ENCODE results near the gene ELAVL2.

Gene ELAVL2

GRCh38 chr9:23772385-23772783 is 53.7 kb downstream of the ELAVL2 start:
- no peak overlapping the region for H3K14ac ChIP-seq (ENCODE audit: low read length)
- no peaks in the 10 kb centered on the region for H3K27me3 ChIP-seq (ENCODE audit: insufficient read depth, low read length)
- H3K36me3 ChIP-seq (ENCODE audit: control insufficient read depth in 1 of 2, insufficient read depth in 2 of 2, low read length in 2 of 2): no peaks in the 10 kb centered on the region
- H2AK5ac ChIP-seq (ENCODE audit: low read length): no peak overlapping the region
- H3K23ac ChIP-seq (ENCODE audit: low read length): no peak overlapping the region
- H3K27ac ChIP-seq (ENCODE audit: low read depth, low read length): no peak overlapping the region
- DNase-seq: no peak
- peaks cover 0 to 7% of the 10 kb centered on the region in 2 experiments for H3K4me1 ChIP-seq (ENCODE audit: control insufficient read depth in 1 of 2, insufficient read depth in 2 of 2, low read length in 2 of 2)
- peaks cover 2% of the 10 kb centered on the region for H3K9me3 ChIP-seq (ENCODE audit: insufficient read depth, low read depth, low read length)
- no peak overlapping the region for H2BK5ac ChIP-seq (ENCODE audit: low read depth, low read length, poor library complexity)
- H3K79me2 ChIP-seq (ENCODE audit: control insufficient read depth, insufficient read depth, low read length, poor library complexity): no peaks in the 10 kb centered on the region
- H4K12ac ChIP-seq (ENCODE audit: low read depth, low read length): no peak overlapping the region
- no peak overlapping the region for H4K91ac ChIP-seq (ENCODE audit: low read depth, low read length)
- no peak overlapping the region for H4K8ac ChIP-seq (ENCODE audit: low read depth, low read length)
- no peak overlapping the region for H2BK120ac ChIP-seq (ENCODE audit: insufficient read depth, low read length, poor library complexity)
- H2BK12ac ChIP-seq (ENCODE audit: low read length): no peak overlapping the region
- peaks cover 4% of the 10 kb centered on the region for H3K79me1 ChIP-seq (ENCODE audit: low read length)
- no peak overlapping the region for H2AFZ ChIP-seq (ENCODE audit: insufficient read depth, low read length, poor library complexity)
- H3K4me3 ChIP-seq (ENCODE audit: low read depth, low read length): no peak overlapping the region
- no peak overlapping the region for H3K4ac ChIP-seq (ENCODE audit: low read depth, low read length)
- H3K4me2 ChIP-seq (ENCODE audit: low read length): no peak overlapping the region
- H3K9ac ChIP-seq (ENCODE audit: low read length): no peak overlapping the region
- no peak overlapping the region for H3K18ac ChIP-seq (ENCODE audit: low read length)

DNA sequence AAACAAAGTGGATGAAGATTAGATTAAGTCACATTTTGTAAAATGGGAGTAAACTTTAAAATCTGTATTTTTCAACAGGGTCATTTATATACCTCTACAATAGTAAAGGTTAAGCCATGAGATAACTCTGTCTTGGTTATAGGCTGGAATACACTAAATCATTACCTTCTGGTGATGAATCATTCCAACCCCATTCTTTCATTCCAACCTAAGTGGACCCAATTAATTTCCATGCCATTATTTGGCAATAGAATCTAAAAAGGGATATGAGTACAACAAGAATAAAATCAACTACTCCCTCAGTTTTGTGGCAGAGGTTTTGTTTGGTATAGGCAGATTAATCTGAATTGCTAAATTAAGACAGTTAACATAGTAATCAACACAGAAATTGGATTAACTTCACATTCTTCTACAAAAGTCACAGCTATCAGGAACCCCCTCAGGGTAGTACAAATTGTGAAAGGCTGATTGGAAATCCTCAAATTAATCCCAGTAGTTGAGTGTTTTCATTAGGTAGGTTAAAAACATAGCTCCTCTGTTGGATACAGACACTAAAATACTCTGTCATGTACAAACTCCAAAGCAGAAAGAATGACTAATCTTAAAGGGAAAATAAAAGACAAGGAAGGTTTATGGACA is 54.2 kb downstream of the ELAVL2 start:
- H3K79me2 ChIP-seq (ENCODE audit: control insufficient read depth, insufficient read depth, low read length, poor library complexity): no peaks in the 10 kb centered on the region
- no peak overlapping the region for H3K4me3 ChIP-seq (ENCODE audit: low read depth, low read length)
- H3K4ac ChIP-seq (ENCODE audit: low read depth, low read length): no peak overlapping the region
- H3K23ac ChIP-seq (ENCODE audit: low read length): no peak overlapping the region
- no peaks in the 10 kb centered on the region for H3K36me3 ChIP-seq (ENCODE audit: control insufficient read depth in 1 of 2, insufficient read depth in 2 of 2, low read length in 2 of 2)
- H3K4me2 ChIP-seq (ENCODE audit: low read length): no peak overlapping the region
- no peak for DNase-seq
- H4K12ac ChIP-seq (ENCODE audit: low read depth, low read length): no peak overlapping the region
- H3K14ac ChIP-seq (ENCODE audit: low read length): no peak overlapping the region
- H3K9ac ChIP-seq (ENCODE audit: low read length): no peak overlapping the region
- H3K27me3 ChIP-seq (ENCODE audit: insufficient read depth, low read length): no peaks in the 10 kb centered on the region
- H3K4me1 ChIP-seq (ENCODE audit: control insufficient read depth in 1 of 2, insufficient read depth in 2 of 2, low read length in 2 of 2): peaks cover 0 to 7% of the 10 kb centered on the region in 2 experiments
- no peak overlapping the region for H2BK5ac ChIP-seq (ENCODE audit: low read depth, low read length, poor library complexity)
- H2AK5ac ChIP-seq (ENCODE audit: low read length): no peak overlapping the region
- H2AFZ ChIP-seq (ENCODE audit: insufficient read depth, low read length, poor library complexity): no peak overlapping the region
- H3K27ac ChIP-seq (ENCODE audit: low read depth, low read length): no peak overlapping the region
- H4K8ac ChIP-seq (ENCODE audit: low read depth, low read length): no peak overlapping the region
- no peak overlapping the region for H3K18ac ChIP-seq (ENCODE audit: low read length)
- H3K9me3 ChIP-seq (ENCODE audit: insufficient read depth, low read depth, low read length): peaks cover 2% of the 10 kb centered on the region
- no peak overlapping the region for H2BK120ac ChIP-seq (ENCODE audit: insufficient read depth, low read length, poor library complexity)
- H4K91ac ChIP-seq (ENCODE audit: low read depth, low read length): no peak overlapping the region
- no peak overlapping the region for H2BK12ac ChIP-seq (ENCODE audit: low read length)
- H3K79me1 ChIP-seq (ENCODE audit: low read length): peaks cover 4% of the 10 kb centered on the region

DNA sequence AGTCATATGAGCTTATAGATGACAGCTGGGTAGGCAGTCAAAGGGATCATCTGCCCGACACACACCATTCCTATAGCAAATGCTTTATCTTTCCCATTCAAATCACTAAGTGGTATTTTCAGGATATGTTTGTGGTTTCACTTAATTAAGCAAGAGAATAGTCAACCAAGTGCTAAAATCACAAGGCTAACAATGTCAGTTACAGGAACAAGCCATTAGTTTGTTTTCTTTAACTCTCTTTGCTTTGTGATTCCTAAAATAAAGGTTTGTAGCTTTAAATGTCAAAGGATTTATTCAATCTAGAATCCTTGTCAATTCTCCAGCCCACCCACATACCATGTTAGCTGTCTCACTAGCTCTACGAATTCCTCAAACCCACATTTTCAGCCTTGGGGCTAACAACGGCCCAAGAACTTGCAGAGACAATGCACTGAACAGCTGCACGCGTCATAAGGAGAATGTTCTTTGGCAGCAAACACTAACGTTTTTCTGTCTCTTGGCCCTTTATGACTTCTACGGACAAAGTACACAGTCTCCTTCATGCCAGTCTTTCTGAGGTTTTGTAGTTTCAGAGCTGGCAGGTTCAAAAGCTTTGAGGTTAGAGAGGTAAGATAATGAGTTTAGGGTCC is 56.6 kb downstream of the ELAVL2 start:
- Histone ChIP-seq H3K4ac (ENCODE audit: low read depth, low read length) (no peak overlapping the region), H3K18ac (ENCODE audit: low read length) (no peak overlapping the region), H3K36me3 (ENCODE audit: control insufficient read depth in 1 of 2, insufficient read depth in 2 of 2, low read length in 2 of 2) (no peaks in the 10 kb centered on the region), H2AK5ac (ENCODE audit: low read length) (no peak overlapping the region), H2AFZ (ENCODE audit: insufficient read depth, low read length, poor library complexity) (no peak overlapping the region), H3K79me2 (ENCODE audit: control insufficient read depth, insufficient read depth, low read length, poor library complexity) (no peaks in the 10 kb centered on the region), H3K23ac (ENCODE audit: low read length) (no peak overlapping the region), H2BK12ac (ENCODE audit: low read length) (no peak overlapping the region), H4K12ac (ENCODE audit: low read depth, low read length) (no peak overlapping the region), H3K27me3 (ENCODE audit: insufficient read depth, low read length) (no peaks in the 10 kb centered on the region), H3K4me2 (ENCODE audit: low read length) (peak overlapping the region; percentile 9), H2BK5ac (ENCODE audit: low read depth, low read length, poor library complexity) (no peak overlapping the region), H3K27ac (ENCODE audit: low read depth, low read length) (peak overlapping the region; percentile 53), H4K8ac (ENCODE audit: low read depth, low read length) (no peak overlapping the region), H3K79me1 (ENCODE audit: low read length) (peaks cover 4% of the 10 kb centered on the region), H3K9me3 (ENCODE audit: insufficient read depth, low read depth, low read length) (no peaks in the 10 kb centered on the region), H3K9ac (ENCODE audit: low read length) (no peak overlapping the region), H3K4me3 (ENCODE audit: low read depth, low read length) (no peak overlapping the region), H2BK120ac (ENCODE audit: insufficient read depth, low read length, poor library complexity) (no peak overlapping the region), H4K91ac (ENCODE audit: low read depth, low read length) (no peak overlapping the region), H3K4me1 (ENCODE audit: control insufficient read depth in 1 of 2, insufficient read depth in 2 of 2, low read length in 2 of 2) (peaks cover 0 to 6% of the 10 kb centered on the region in 2 experiments), H3K14ac (ENCODE audit: low read length) (no peak overlapping the region)
- WGBS (ENCODE audit: extremely low coverage, insufficient coverage, insufficient read length): no CpG with 5 or more reads among the region's 7 CpGs
- DNase-seq: no peak

GRCh38 chr9:23768861-23769260 is 57.2 kb downstream of the ELAVL2 start:
- no peak overlapping the region for H4K8ac ChIP-seq (ENCODE audit: low read depth, low read length)
- H3K18ac ChIP-seq (ENCODE audit: low read length): no peak overlapping the region
- no peak overlapping the region for H4K12ac ChIP-seq (ENCODE audit: low read depth, low read length)
- H3K14ac ChIP-seq (ENCODE audit: low read length): no peak overlapping the region
- H2BK120ac ChIP-seq (ENCODE audit: insufficient read depth, low read length, poor library complexity): no peak overlapping the region
- no peak overlapping the region for H3K4me3 ChIP-seq (ENCODE audit: low read depth, low read length)
- H3K4me1 ChIP-seq (ENCODE audit: control insufficient read depth in 1 of 2, insufficient read depth in 2 of 2, low read length in 2 of 2): peaks cover 0 to 6% of the 10 kb centered on the region in 2 experiments
- WGBS (ENCODE audit: extremely low coverage, insufficient coverage, insufficient read length): no CpG with 5 or more reads among the region's 2 CpGs
- no peak overlapping the region for H2AFZ ChIP-seq (ENCODE audit: insufficient read depth, low read length, poor library complexity)
- no peak overlapping the region for H4K91ac ChIP-seq (ENCODE audit: low read depth, low read length)
- H3K79me2 ChIP-seq (ENCODE audit: control insufficient read depth, insufficient read depth, low read length, poor library complexity): no peaks in the 10 kb centered on the region
- H2AK5ac ChIP-seq (ENCODE audit: low read length): no peak overlapping the region
- H3K36me3 ChIP-seq (ENCODE audit: control insufficient read depth in 1 of 2, insufficient read depth in 2 of 2, low read length in 2 of 2): no peaks in the 10 kb centered on the region
- H3K27ac ChIP-seq (ENCODE audit: low read depth, low read length): no peak overlapping the region
- no peak overlapping the region for H3K9ac ChIP-seq (ENCODE audit: low read length)
- H3K9me3 ChIP-seq (ENCODE audit: insufficient read depth, low read depth, low read length): no peaks in the 10 kb centered on the region
- no peaks in the 10 kb centered on the region for H3K27me3 ChIP-seq (ENCODE audit: insufficient read depth, low read length)
- no peak overlapping the region for H2BK5ac ChIP-seq (ENCODE audit: low read depth, low read length, poor library complexity)
- H3K79me1 ChIP-seq (ENCODE audit: low read length): peaks cover 4% of the 10 kb centered on the region
- H3K4ac ChIP-seq (ENCODE audit: low read depth, low read length): no peak overlapping the region
- H3K4me2 ChIP-seq (ENCODE audit: low read length): peak overlapping the region; percentile 9
- no peak overlapping the region for H3K23ac ChIP-seq (ENCODE audit: low read length)
- no peak overlapping the region for H2BK12ac ChIP-seq (ENCODE audit: low read length)
- DNase-seq: no peak
